ENCODE data around the gene NEURL1. TPM values are rescaled to one million over a fixed set of nuclear protein-coding genes. Genes with fewer than 3 reads are reported as not detected.

Gene NEURL1
- total and polyA plus RNA-seq, 3 experiments from 2014 or later, result 0.69 to 1.6 (median 1.5) TPM

DNA sequence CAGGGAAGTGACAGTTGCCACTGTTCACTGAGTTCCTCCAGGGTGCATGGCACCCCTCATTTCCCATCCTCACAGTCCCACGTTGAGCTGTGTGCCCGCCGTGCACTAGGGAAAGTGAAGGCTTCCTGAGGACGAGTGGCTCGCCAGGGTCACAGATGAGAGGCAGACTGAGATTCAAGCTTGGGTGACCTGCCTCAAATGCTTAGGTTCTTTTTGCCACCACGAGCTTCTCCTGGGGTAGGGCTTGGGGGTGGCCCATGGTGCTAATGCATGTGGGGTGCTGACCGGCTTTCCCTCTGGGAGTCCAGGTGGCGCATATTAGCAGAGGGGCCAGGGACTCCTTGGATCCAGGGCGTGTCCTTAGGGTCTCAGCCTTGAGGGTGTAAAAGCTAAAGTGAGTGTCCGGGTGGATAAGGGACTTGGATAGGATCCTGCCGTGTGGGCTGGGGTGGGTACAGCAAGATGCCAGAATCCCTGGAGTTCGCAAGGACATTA is 43.3 kb upstream of the NEURL1 start:
- Histone ChIP-seq H3K36me3 (ENCODE audit: insufficient read depth, low read length) (peaks cover 11% of the 10 kb centered on the region), H3K27me3 (ENCODE audit: insufficient read depth, low read length, poor library complexity, severe bottlenecking) (no peaks in the 10 kb centered on the region), H3K4me3 (ENCODE audit: low read length) (peak overlapping the region; percentile 78), H3K4me1 (ENCODE audit: insufficient read depth, low read length) (peaks cover 30% of the 10 kb centered on the region), H3K27ac (ENCODE audit: low read depth, low read length) (no peak overlapping the region), H3K9me3 (ENCODE audit: low read length) (no peaks in the 10 kb centered on the region)
- no peak for DNase-seq
- Mint-ChIP-seq H3K36me3 (peaks cover 7 to 61% (median 9%) of the 10 kb centered on the region in 3 donors), H3K9me3 (no peaks in the 10 kb centered on the region), H3K27ac (peak overlapping the region; percentile 87 to 99 (median 94)), H3K4me3 (peak overlapping the region; percentile 81 to 98 (median 96)), H3K4me1 (peaks cover 51 to 82% (median 59%) of the 10 kb centered on the region in 3 donors), H3K27me3 (no peaks in the 10 kb centered on the region)
- POLR2A ChIA-PET, result interaction anchor here (1.1 to 3.8 kb wide), 2 partner anchors 21 to 33 kb away, joined by 4 to 25 read pairs; no protein-coding TSS in a partner anchor
- CTCF ChIA-PET, result interaction anchor here (1.1 to 5.9 kb wide), 6 partner anchors 15 to 35 kb away, joined by 3 to 30 read pairs (median 12); no protein-coding TSS in a partner anchor

DNA sequence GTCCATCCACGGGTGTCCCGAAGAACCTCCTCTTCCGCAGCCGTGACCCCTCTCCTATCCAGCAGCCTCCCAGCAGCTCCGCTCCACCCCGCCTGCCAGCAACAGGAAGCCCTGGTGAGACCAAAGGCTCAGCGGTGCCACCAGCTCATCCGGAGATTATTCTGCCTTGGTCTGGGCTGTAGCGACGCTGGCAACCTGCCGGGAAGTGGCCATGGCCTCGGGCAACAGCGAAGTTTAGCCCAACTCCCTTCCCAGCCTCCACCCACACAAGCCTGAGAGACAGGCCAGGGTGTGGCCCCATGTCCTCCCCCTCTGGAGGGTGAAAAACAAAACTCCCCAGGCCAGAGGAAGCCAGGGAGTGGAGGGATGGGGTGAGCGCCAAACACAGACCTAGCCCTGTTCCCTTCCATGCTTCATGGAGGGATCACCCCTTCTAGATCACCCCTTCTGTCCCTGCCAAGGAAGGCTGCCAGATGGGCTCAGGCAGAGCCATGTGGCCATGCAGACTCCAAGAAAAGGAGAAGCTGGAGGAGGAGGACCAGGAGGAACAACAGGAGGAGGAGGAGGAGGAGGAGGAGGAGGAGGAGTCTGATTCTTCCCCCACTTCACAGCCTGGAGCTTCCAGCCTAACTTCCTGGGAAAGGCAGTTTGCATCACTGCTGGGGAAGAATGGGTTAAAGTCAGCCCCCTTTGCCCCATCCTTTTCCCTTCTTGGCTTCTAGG is 42.3 kb upstream of the NEURL1 start:
- peak overlapping the region; percentile 87 to 99 (median 95) for H3K27ac Mint-ChIP-seq
- no peaks in the 10 kb centered on the region for H3K9me3 Mint-ChIP-seq
- H3K4me3 Mint-ChIP-seq, result peak overlapping the region; percentile 81 to 98 (median 96)
- Histone ChIP-seq H3K4me1 (ENCODE audit: insufficient read depth, low read length) (peaks cover 30% of the 10 kb centered on the region), H3K4me3 (ENCODE audit: low read length) (peak overlapping the region; percentile 78), H3K27ac (ENCODE audit: low read depth, low read length) (peak overlapping the region; percentile 61), H3K9me3 (ENCODE audit: low read length) (no peaks in the 10 kb centered on the region), H3K27me3 (ENCODE audit: insufficient read depth, low read length, poor library complexity, severe bottlenecking) (no peaks in the 10 kb centered on the region), H3K36me3 (ENCODE audit: insufficient read depth, low read length) (peaks cover 8% of the 10 kb centered on the region)
- CTCF ChIA-PET, result interaction anchor here (1.1 to 5.9 kb wide), 8 partner anchors 14 to 35 kb away, joined by 3 to 30 read pairs (median 8); no protein-coding TSS in a partner anchor
- H3K36me3 Mint-ChIP-seq, result peaks cover 7 to 51% (median 9%) of the 10 kb centered on the region in 3 donors
- POLR2A ChIA-PET, result interaction anchor here (1.1 to 3.8 kb wide), 3 partner anchors 20 to 35 kb away, joined by 4 to 25 read pairs (median 5); no protein-coding TSS in a partner anchor
- peak; percentile 25 to 70 (median 44) for DNase-seq
- H3K4me1 Mint-ChIP-seq, result peaks cover 51 to 72% (median 55%) of the 10 kb centered on the region in 3 donors
- no peaks in the 10 kb centered on the region for H3K27me3 Mint-ChIP-seq

DNA sequence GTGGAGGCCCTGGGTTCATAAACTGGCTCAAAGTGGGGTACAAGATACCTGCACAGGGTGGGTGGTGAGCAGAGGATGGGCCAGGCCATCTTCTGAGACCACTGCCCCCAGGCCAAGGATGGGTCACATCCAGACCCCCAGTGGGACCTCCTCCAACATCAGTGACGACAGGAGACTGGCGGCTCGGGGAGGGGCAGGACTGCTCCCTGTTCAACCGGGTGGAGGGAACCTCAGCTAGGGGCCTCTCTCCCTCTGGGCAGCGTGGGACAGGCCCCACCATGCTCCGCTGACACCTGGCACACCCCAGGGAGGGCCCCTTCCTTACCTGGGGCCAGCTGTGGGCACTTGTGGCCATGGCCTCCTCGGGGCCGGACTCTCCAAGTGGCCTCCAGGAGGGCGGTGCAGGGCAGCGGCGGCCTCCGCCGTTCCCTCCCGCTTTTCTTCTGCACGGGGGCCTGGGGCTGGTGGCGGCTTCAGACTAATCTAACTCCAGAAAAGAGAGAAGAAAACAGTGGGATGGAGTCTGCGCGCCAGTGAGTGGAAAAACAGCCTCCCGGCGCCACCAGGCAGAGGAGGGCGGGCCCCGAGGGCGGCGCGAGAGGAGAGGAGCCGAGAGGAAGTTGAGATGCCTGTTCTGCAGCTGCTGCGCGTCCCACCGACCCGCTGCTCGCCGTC is 41.5 kb upstream of the NEURL1 start, which contains the start of gene CALHM2:
TSS of gene CALHM2 (minus strand) at position 540 of the 675 bp plus-strand sequence. CDS start 2,429 bp downstream, outside the sequence.
- peaks cover 30% of the 10 kb centered on the region for H3K4me1 ChIP-seq (ENCODE audit: insufficient read depth, low read length)

DNA sequence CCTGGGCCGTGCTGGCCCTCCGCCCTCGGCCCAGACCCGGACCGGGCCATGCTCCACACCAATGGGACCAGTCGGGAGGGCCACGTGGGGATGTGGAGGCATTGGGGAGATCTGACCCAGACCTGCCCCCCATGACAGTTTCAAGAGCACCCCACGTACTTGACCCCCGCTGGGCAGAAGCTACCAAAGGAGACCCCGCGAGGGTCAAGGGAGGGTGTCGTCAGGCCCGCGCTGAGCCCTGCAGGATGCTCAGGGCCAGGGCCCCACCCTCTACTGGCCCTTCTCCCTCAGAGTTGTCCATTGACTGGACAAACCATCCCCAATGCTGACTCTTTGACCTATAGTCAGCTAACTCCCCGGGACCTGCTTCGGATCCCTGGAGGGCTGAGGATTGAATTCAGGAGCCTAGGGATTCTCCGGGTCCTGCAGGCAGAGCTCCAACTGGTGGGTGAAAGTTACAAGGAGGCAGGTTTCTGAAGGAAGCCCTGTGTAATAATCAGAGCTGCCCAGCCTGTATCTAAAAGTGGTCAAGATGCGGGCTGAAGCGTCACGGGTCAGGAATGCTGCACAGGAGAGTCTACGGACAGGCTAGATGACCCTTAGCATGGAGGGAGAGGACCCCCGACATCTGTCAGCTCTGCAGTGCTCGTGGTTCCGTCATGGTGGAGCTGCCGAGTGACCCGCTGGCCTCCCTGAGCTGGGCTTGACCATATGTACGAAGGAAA is 40.8 kb upstream of the NEURL1 start:
- no peaks in the 10 kb centered on the region for H3K9me3 Mint-ChIP-seq
- no peak for DNase-seq
- Histone ChIP-seq H3K36me3 (ENCODE audit: insufficient read depth, low read length) (peaks cover 8% of the 10 kb centered on the region), H3K27ac (ENCODE audit: low read depth, low read length) (no peak overlapping the region), H3K9me3 (ENCODE audit: low read length) (no peaks in the 10 kb centered on the region), H3K27me3 (ENCODE audit: insufficient read depth, low read length, poor library complexity, severe bottlenecking) (no peaks in the 10 kb centered on the region), H3K4me1 (ENCODE audit: insufficient read depth, low read length) (peaks cover 30% of the 10 kb centered on the region), H3K4me3 (ENCODE audit: low read length) (peak overlapping the region; percentile 78)
- peaks cover 47 to 64% (median 48%) of the 10 kb centered on the region in 3 donors for H3K4me1 Mint-ChIP-seq
- H3K36me3 Mint-ChIP-seq, result peaks cover 7 to 37% (median 9%) of the 10 kb centered on the region in 3 donors
- peak overlapping the region; percentile 81 to 98 (median 96) for H3K4me3 Mint-ChIP-seq
- no peaks in the 10 kb centered on the region for H3K27me3 Mint-ChIP-seq
- peak overlapping the region in 7 of 8 donors; percentile 70 to 96 (median 84) for H3K27ac Mint-ChIP-seq
- POLR2A ChIA-PET, result interaction anchor here (0.8 to 3.8 kb wide), 4 partner anchors 9 to 33 kb away, joined by 3 to 25 read pairs (median 4); no protein-coding TSS in a partner anchor
- CTCF ChIA-PET, result interaction anchor here (0.6 to 5.9 kb wide), 8 partner anchors 13 to 36 kb away, joined by 3 to 30 read pairs (median 8); no protein-coding TSS in a partner anchor

More for the DNA sequence above, 41.5 kb upstream of the NEURL1 start, which contains the start of gene CALHM2:
- Histone ChIP-seq H3K27ac (ENCODE audit: low read depth, low read length) (peak within 1 kb of the TSS; percentile 61), H3K4me3 (ENCODE audit: low read length) (peak within 1 kb of the TSS; percentile 78), H3K36me3 (ENCODE audit: insufficient read depth, low read length) (peaks cover 8% of the 10 kb centered on the region), H3K27me3 (ENCODE audit: insufficient read depth, low read length, poor library complexity, severe bottlenecking) (no peaks in the 10 kb centered on the region), H3K9me3 (ENCODE audit: low read length) (no peaks in the 10 kb centered on the region)
- peak within 1 kb of the TSS; percentile 87 to 99 (median 95) for H3K27ac Mint-ChIP-seq
- peak within 1 kb of the TSS; percentile 81 to 98 (median 96) for H3K4me3 Mint-ChIP-seq
- H3K9me3 Mint-ChIP-seq, result no peaks in the 10 kb centered on the region
- POLR2A ChIA-PET, result interaction anchor here (0.8 to 3.8 kb wide), 4 partner anchors 8 to 34 kb away, joined by 3 to 25 read pairs (median 4); no protein-coding TSS in a partner anchor
- H3K36me3 Mint-ChIP-seq, result peaks cover 7 to 44% (median 9%) of the 10 kb centered on the region in 3 donors
- CTCF ChIA-PET, result interaction anchor here (0.6 to 5.9 kb wide), 10 partner anchors 14 to 36 kb away, joined by 3 to 30 read pairs (median 8); no protein-coding TSS in a partner anchor
- H3K27me3 Mint-ChIP-seq, result no peaks in the 10 kb centered on the region
- peak; percentile 31 to 66 (median 38) for DNase-seq
- H3K4me1 Mint-ChIP-seq, result peaks cover 51 to 67% (median 51%) of the 10 kb centered on the region in 3 donors

DNA sequence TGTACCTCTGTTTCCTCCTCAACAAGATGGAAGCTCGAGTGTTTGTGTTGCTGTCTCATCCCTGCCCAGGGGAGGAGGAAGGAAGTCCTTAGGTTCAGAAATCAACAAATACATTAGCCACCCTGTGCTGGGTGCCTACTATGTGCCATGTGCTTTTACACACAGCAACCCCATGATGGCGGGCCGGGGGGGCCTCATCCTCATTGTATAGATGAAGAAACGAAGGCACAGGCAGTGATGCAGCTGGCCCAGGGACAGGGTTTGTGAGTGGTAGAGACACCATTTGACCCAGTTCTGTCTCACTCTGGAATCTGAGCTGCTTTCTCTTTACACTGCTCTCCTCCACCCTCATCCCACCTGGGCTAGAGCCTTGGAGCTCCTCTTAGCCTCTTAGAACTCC is 39.5 kb upstream of the NEURL1 start:
- Mint-ChIP-seq H3K4me1 (peaks cover 36 to 58% (median 41%) of the 10 kb centered on the region in 3 donors), H3K9me3 (no peaks in the 10 kb centered on the region), H3K36me3 (peaks cover 3 to 28% (median 4%) of the 10 kb centered on the region in 3 donors), H3K27ac (peak overlapping the region; percentile 3 to 94 (median 78)), H3K4me3 (peak overlapping the region in 5 of 7 donors; percentile 81 to 98 (median 96)), H3K27me3 (no peaks in the 10 kb centered on the region)
- ChIA-PET CTCF (interaction anchor here (1.2 to 5.9 kb wide), 4 partner anchors 22 to 38 kb away, joined by 3 to 30 read pairs (median 18); no protein-coding TSS in a partner anchor), POLR2A (no interaction called here)
- Histone ChIP-seq H3K27ac (ENCODE audit: low read depth, low read length) (no peak overlapping the region), H3K27me3 (ENCODE audit: insufficient read depth, low read length, poor library complexity, severe bottlenecking) (no peaks in the 10 kb centered on the region), H3K9me3 (ENCODE audit: low read length) (no peaks in the 10 kb centered on the region), H3K36me3 (ENCODE audit: insufficient read depth, low read length) (peaks cover 5% of the 10 kb centered on the region), H3K4me1 (ENCODE audit: insufficient read depth, low read length) (peaks cover 26% of the 10 kb centered on the region), H3K4me3 (ENCODE audit: low read length) (no peak overlapping the region)
- no peak for DNase-seq

DNA sequence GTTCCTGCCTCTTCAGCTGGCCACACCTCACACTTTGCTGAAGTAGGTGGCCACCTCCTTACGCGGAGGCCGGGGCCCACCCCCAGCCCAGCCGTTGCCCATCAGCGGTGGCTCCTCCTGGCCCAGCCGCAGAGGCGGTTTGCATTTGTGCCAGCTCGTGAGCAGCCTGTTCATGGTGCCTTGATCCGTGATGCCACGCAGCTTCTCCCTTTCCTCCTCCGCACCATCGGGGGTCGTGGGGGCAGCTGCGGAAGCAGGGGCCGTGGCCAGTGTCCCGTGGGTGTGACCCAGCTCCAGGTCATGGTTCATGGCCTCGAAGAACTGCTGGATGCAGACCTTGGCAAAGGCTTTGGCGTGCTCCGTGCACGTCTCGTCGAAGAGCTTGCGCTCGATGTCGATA is 38.3 kb upstream of the NEURL1 start:
- ChIA-PET POLR2A (interaction anchor here (0.6 kb wide), 1 partner anchor 484 kb away, joined by 3 read pairs; no protein-coding TSS in a partner anchor), CTCF (interaction anchor here (0.7 to 2.0 kb wide), 2 partner anchors 10 to 39 kb away, joined by 3 to 5 read pairs; no protein-coding TSS in a partner anchor)
- H3K36me3 ChIP-seq (ENCODE audit: insufficient read depth, low read length), result no peaks in the 10 kb centered on the region
- no peak for DNase-seq
- H3K4me1 ChIP-seq (ENCODE audit: insufficient read depth, low read length), result peaks cover 15% of the 10 kb centered on the region
- Mint-ChIP-seq H3K36me3 (peaks cover 0 to 16% (median 1%) of the 10 kb centered on the region in 3 donors), H3K4me3 (peak overlapping the region in 1 of 7 donors; percentile 81), H3K9me3 (no peaks in the 10 kb centered on the region), H3K4me1 (peaks cover 32 to 58% (median 38%) of the 10 kb centered on the region in 3 donors), H3K27ac (no peak overlapping the region), H3K27me3 (no peaks in the 10 kb centered on the region)
- no peaks in the 10 kb centered on the region for H3K9me3 ChIP-seq (ENCODE audit: low read length)
- no peaks in the 10 kb centered on the region for H3K27me3 ChIP-seq (ENCODE audit: insufficient read depth, low read length, poor library complexity, severe bottlenecking)
- H3K27ac ChIP-seq (ENCODE audit: low read depth, low read length), result no peak overlapping the region
- H3K4me3 ChIP-seq (ENCODE audit: low read length), result no peak overlapping the region

All from CD8-positive, alpha-beta memory T cell (primary cell).